Heart left ventricle (tissue), 16 donors: ENCODE data around the gene SLC47A2. TPM values are rescaled to one million over a fixed set of nuclear protein-coding genes. Genes with fewer than 3 reads are reported as not detected.
A peak's percentile ranks its signal among the peaks of the same experiment; 100 is the strongest.

ENCODE experiments used
- ATAC-seq, 4 donors: fragments of 200-7000 bp; cut with Tn5 transposase; one replicate each; pipeline ENCODE4 v1.9.1; 2020 to 2022; ENCODE audit warnings: moderate library complexity in 4 of 4, mild to moderate bottlenecking in 3 of 4, moderate number of reproducible peaks in 1 of 4
- DNase-seq, 5 donors: peaks; one replicate each; pipeline ENCODE4 v3.0.0-alpha.2; 2020
- H3K27ac ChIP-seq, 12 donors: fragments of 200-600 bp; sonication (generic) in 4 of 12; one replicate each; pipeline versions ENCODE4 v1.5.0 to v1.8.0; 2016 to 2022; ENCODE audit warnings: mild to moderate bottlenecking in 2 of 12
- H3K27me3 ChIP-seq, 9 donors: fragments of 200-600 bp; sonication (generic) in 2 of 9; one replicate each; pipeline versions ENCODE4 v1.5.1 to v1.8.0; 2016 to 2022; ENCODE audit warnings: mild to moderate bottlenecking in 3 of 9
- H3K36me3 ChIP-seq, 9 donors: fragments of 200-600 bp; sonication (generic) in 2 of 9; one replicate each; pipeline versions ENCODE4 v1.5.0 to v1.8.0; 2018 to 2022; ENCODE audit warnings: mild to moderate bottlenecking in 2 of 9
- H3K4me1 ChIP-seq, 12 donors: fragments of 200-600 bp; sonication (generic) in 4 of 12; one replicate each; pipeline versions ENCODE4 v1.5.0 to v1.8.0; 2016 to 2022; ENCODE audit warnings: mild to moderate bottlenecking in 3 of 12
- H3K4me3 ChIP-seq, 12 donors: fragments of 200-600 bp; sonication (generic) in 4 of 12; one replicate each; pipeline versions ENCODE4 v1.5.0 to v1.8.0; 2017 to 2022; ENCODE audit warnings: mild to moderate bottlenecking in 9 of 12, moderate library complexity in 4 of 12
- H3K9me3 ChIP-seq, 12 donors: fragments of 200-600 bp; sonication (generic) in 4 of 12; one replicate each; pipeline versions ENCODE4 v1.5.0 to v1.8.0; 2016 to 2022; ENCODE audit warnings: mild to moderate bottlenecking in 1 of 12
- POLR2A ChIP-seq, 2 donors: fragments of 450-650 bp; IDR thresholded peaks; one replicate each; pipeline ENCODE4 v1.6.1; 2017; ENCODE audit warnings: antibody characterized with exemption in 2 of 2, mild to moderate bottlenecking in 2 of 2, moderate library complexity in 2 of 2
- WGBS, 4 donors: extraction: QIAGEN DNeasy Blood & Tissue Kit in 2 of 4; methylation state at CpG; one replicate each; pipeline versions ENCODE4 v1.1.5 to v1.1.7; 2013 to 2018; 5-methylcytosine and 5-hydroxymethylcytosine counted together
- intact Hi-C, 10 donors: fragments of 100-400 bp; cut with DNase I; formaldehyde crosslinking; loops; one replicate each; pipeline versions ENCODE4 v1.11.1 to v1.14.2; 2022
- polyA plus RNA-seq, 2 donors: library from polyadenylated mRNA; stranded (reverse); fragments of 200-250 nt; gene quantifications; one replicate each; pipeline ENCODE4 v1.2.3, GENCODE V29; 2013
- total RNA-seq, 9 donors: library from RNA; depleted of rRNA in 2 of 9; stranded (reverse); fragments of >200 nt in 2 of 9; fragmentation: NEBNext Ultra II Directional in 3 of 9; extraction: Animal tissue kit (Norgen Biotek cat#: 25700) in 3 of 9; gene quantifications; one replicate each; pipeline versions ENCODE4 v1.1.0 to v1.2.4, GENCODE V29; 2016 to 2023
- TF ChIP-seq, protein P1 (sequence below), 12 donors: fragments of 200-600 bp; sonication (generic) in 4 of 12; IDR thresholded peaks; one replicate each; pipeline versions ENCODE4 v1.5.0 to v1.8.0; 2018 to 2022; ENCODE audit warnings: antibody characterized with exemption in 12 of 12, mild to moderate bottlenecking in 5 of 12
- donor health status: ischemic (EF 13 %, LVEDD 7.1; RV severe dilation, severe dysfunction).
- donor health status: healthy with polysubstance abuse.
- donor health status: DM: no; HTN: yes; CAD: no.
- donor health status: DM: no; HTN: no; CAD: no.
- donor health status: ischemic (EF 25% LVEDD 6.9; RV normal size, moderate dysfunction).
- donor health status: ischemic (EF 25% LVEDD 5.7; RV mildly dilated, moderate dysfunction).
- donor health status: healthy.
- donor health status: DM: yes; HTN: yes; CAD: no.
- donor health status: ischemic (EF 35%, LVEDD 5.7; RV mildly dilated, moderate dysfunction).
- donor health status: nonischemic (EF 11% LVEDD 7.7; RV severe dilation, severe dysfunction).
- donor health status: DM: yes; HTN: yes; CAD: no.
- donor health status: PGD.
- donor health status: ischemic (EF 29% LVEDD 5.4; RV normal size, mild dysfunction).
- donor health status: nonischemic (EF 23%, LVEDD 6.1; RV moderate dilation, normal function).

SLC47A2 gene
- total and polyA plus RNA-seq, 11 donors: 0.32 TPM; not detected in 10

DNA sequence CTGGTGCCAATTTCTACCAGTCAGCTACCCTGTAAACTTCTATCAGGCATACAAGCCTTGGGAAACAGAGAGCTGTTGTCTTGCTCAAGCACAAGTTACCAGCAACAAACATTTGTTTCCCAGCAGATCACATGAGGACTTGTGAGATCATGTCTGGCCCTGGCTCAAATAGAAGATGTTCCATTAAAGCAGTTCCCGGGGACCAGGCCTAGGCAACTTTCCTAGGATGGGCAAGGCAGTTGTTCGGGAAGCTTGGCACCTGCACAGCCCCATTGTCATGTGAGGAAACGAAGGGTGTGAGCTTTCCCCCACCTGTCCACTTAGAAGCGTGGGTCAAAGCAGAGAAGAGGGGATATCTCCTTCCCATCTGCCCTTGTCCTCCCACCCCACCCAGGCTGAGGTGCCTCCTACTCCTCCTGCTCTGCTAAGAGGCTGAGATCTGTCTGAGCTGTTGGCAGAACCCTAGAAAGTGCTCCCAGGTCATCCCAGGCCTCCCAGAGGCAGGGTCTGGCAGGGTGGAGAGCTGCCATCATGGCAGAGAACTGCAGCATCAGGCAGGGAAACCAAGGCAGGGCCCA lies 11.2 kb upstream of the SLC47A2 start:
- Histone ChIP-seq H3K27me3 (no peaks in the 10 kb centered on the region), H3K9me3 (no peaks in the 10 kb centered on the region), H3K36me3 (no peaks in the 10 kb centered on the region), H3K27ac (peak overlapping the region; percentile 83 to 95 (median 91)), H3K4me1 (peaks cover 0 to 51% (median 25%) of the 10 kb centered on the region in 12 donors), H3K4me3 (no peak overlapping the region)
- peak; percentile 43 to 72 (median 66) for DNase-seq
- TF ChIP-seq POLR2A (IDR thresholded peaks at IDR 0.05): no peak
- TF ChIP-seq, protein P1, sequence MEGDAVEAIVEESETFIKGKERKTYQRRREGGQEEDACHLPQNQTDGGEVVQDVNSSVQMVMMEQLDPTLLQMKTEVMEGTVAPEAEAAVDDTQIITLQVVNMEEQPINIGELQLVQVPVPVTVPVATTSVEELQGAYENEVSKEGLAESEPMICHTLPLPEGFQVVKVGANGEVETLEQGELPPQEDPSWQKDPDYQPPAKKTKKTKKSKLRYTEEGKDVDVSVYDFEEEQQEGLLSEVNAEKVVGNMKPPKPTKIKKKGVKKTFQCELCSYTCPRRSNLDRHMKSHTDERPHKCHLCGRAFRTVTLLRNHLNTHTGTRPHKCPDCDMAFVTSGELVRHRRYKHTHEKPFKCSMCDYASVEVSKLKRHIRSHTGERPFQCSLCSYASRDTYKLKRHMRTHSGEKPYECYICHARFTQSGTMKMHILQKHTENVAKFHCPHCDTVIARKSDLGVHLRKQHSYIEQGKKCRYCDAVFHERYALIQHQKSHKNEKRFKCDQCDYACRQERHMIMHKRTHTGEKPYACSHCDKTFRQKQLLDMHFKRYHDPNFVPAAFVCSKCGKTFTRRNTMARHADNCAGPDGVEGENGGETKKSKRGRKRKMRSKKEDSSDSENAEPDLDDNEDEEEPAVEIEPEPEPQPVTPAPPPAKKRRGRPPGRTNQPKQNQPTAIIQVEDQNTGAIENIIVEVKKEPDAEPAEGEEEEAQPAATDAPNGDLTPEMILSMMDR (IDR thresholded peaks at IDR 0.05): no peak
- intact Hi-C loops: loop anchor here in 1 of 10 donors (10.0 kb wide), 1 partner anchor 63 kb away; no protein-coding TSS in a partner anchor
- ATAC-seq: peak; percentile 70 to 88 (median 84)
- WGBS, 4 donors: 17 to 31% (median 23%) methylated on average over 4 of the region's 4 CpGs

DNA sequence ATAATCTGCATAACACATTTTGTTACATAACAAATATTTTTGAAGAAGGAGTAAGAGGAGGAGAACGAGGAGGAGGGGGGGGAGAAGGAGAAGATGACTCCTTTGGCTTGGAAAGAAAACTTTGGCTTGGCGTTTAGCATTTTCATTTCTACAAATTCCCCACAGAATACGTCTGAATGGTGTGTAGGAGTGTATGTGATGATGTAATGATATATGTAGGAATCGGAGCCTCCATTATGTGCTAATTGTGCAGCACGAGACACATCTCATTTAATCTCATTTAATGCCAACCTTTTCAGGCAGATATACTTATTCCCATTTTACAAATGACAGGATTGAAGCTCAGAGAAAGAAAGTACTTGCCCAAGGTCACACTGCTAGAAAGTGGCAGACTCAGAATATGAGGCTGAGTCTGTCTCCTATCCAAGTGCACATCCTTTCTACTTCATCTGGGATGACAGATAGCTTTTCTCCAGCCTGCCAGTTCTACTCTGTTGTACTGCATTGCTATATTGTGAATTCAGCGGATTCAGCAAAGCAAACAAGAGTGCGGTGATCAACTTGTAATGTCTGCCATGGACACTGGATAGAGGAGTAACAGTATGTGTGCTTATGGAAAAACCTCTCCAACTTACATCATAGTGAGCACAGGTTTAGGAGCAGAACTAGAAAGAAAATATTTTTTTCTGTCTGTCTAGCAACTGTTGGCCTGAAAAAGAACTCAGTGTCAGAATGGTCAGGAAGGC lies 10.4 kb upstream of the SLC47A2 start:
- peak overlapping the region; percentile 83 to 95 (median 91) for H3K27ac ChIP-seq

GRCh38 chr17:19725486-19725885 lies 9.1 kb upstream of the SLC47A2 start:
- H3K9me3 ChIP-seq: no peaks in the 10 kb centered on the region
- H3K4me3 ChIP-seq: no peak overlapping the region
- H3K27ac ChIP-seq: peak overlapping the region in 2 of 12 donors; percentile 86 to 92
- no peaks in the 10 kb centered on the region for H3K27me3 ChIP-seq
- H3K4me1 ChIP-seq: peaks cover 0 to 47% (median 27%) of the 10 kb centered on the region in 12 donors
- DNase-seq (no peak), ATAC-seq (no peak)
- H3K36me3 ChIP-seq: no peaks in the 10 kb centered on the region
- WGBS, 4 donors: 96 to 98% (median 97%) methylated on average over 5 of the region's 5 CpGs
- TF ChIP-seq POLR2A (IDR thresholded peaks at IDR 0.05): no peak
- TF ChIP-seq, protein P1 (IDR thresholded peaks at IDR 0.05): no peak
- intact Hi-C loops: loop anchor here in 1 of 10 donors (10.0 kb wide), 1 partner anchor 61 kb away; no protein-coding TSS in a partner anchor

More for the DNA sequence above, 10.4 kb upstream of the SLC47A2 start:
- H3K9me3 ChIP-seq: no peaks in the 10 kb centered on the region
- no peak overlapping the region for H3K4me3 ChIP-seq
- intact Hi-C loops: loop anchor here in 1 of 10 donors (10.0 kb wide), 1 partner anchor 62 kb away; no protein-coding TSS in a partner anchor
- H3K27me3 ChIP-seq: no peaks in the 10 kb centered on the region
- peak in 1 of 4 donors; percentile 2 for ATAC-seq
- TF ChIP-seq, protein P1 (IDR thresholded peaks at IDR 0.05): no peak
- TF ChIP-seq POLR2A (IDR thresholded peaks at IDR 0.05): no peak
- WGBS, 4 donors: 79 to 89% (median 83%) methylated on average over 7 of the region's 7 CpGs
- peaks cover 0 to 51% (median 25%) of the 10 kb centered on the region in 12 donors for H3K4me1 ChIP-seq
- H3K36me3 ChIP-seq: no peaks in the 10 kb centered on the region
- no peak for DNase-seq
